Activated T-helper 9 cell treated with anti-CD3 and anti-CD28 coated beads, Interleukin-2, amount 50 U/mL, for 16 hours (primary cell): ENCODE data around the gene GMCL1.
"Not testable (repeated sequence)": the region's sequence is repeated elsewhere in the genome, so short reads cannot be mapped to it uniquely, and the experiment has no call there.

Experiments used
- DNase-seq: peaks from one replicate; pipeline ENCODE4 v3.0.0-alpha.2; 2020; ENCODE audit warnings: low read depth

The GMCL1 gene

GRCh38 chr2:69829256-69830044 is at the start of gene GMCL1:
GMCL1 (plus strand) TSS chr2:69829660; CDS start chr2:69829893, 233 bp downstream.
- peak; percentile 99 for DNase-seq

GRCh38 chr2:69780921-69781320 is 48.5 kb upstream of the GMCL1 start:
- DNase-seq = no peak

- no peak for DNase-seq
Measured at GRCh38 chr2:69781321-69782248, 47.9 kb upstream of the GMCL1 start.

- no peak for DNase-seq
Measured at GRCh38 chr2:69784228-69784627, 45.2 kb upstream of the GMCL1 start.

- no peak for DNase-seq
Measured at GRCh38 chr2:69785358-69785757, 44.1 kb upstream of the GMCL1 start.

GRCh38 chr2:69786052-69786560 is 43.4 kb upstream of the GMCL1 start:
- no peak for DNase-seq

GRCh38 chr2:69789175-69789721 is 40.2 kb upstream of the GMCL1 start:
- DNase-seq = no peak

- DNase-seq = no peak
Measured at GRCh38 chr2:69789772-69790600, 39.5 kb upstream of the GMCL1 start.

GRCh38 chr2:69790601-69790959 is 38.9 kb upstream of the GMCL1 start:
- DNase-seq = no peak

GRCh38 chr2:69791045-69791444 is 38.4 kb upstream of the GMCL1 start:
- no peak for DNase-seq

- no peak for DNase-seq
Measured at GRCh38 chr2:69796174-69796573, 33.3 kb upstream of the GMCL1 start.

- no peak for DNase-seq
Measured at GRCh38 chr2:69797235-69797634, 32.2 kb upstream of the GMCL1 start.

- no peak for DNase-seq
Measured at GRCh38 chr2:69797836-69798289, 31.6 kb upstream of the GMCL1 start.

GRCh38 chr2:69798290-69798908 is 31.1 kb upstream of the GMCL1 start:
- DNase-seq = no peak

GRCh38 chr2:69798909-69799526 is 30.4 kb upstream of the GMCL1 start:
- no peak for DNase-seq

GRCh38 chr2:69801745-69802290 is 27.6 kb upstream of the GMCL1 start:
- DNase-seq = no peak

GRCh38 chr2:69802781-69803367 is 26.6 kb upstream of the GMCL1 start:
- DNase-seq = not testable (repeated sequence)

- no peak for DNase-seq
Measured at GRCh38 chr2:69804416-69804815, 25.0 kb upstream of the GMCL1 start.

- DNase-seq = no peak
Measured at GRCh38 chr2:69805887-69806286, 23.6 kb upstream of the GMCL1 start.
